Measurements from ENCODE around the gene PNMA5.

PNMA5 gene

GRCh38 chrX:152958524-152959465 is 35.1 kb downstream of the PNMA5 start:
- DNase-seq (ENCODE audit: low read depth): peak; percentile 70

GRCh38 chrX:152958047-152958446 is 35.9 kb downstream of the PNMA5 start:
- DNase-seq (ENCODE audit: low read depth): no peak

GRCh38 chrX:152950786-152951185 is 43.1 kb downstream of the PNMA5 start:
- DNase-seq (ENCODE audit: low read depth): no peak

GRCh38 chrX:152949114-152949513 is 44.8 kb downstream of the PNMA5 start:
- no peak for DNase-seq (ENCODE audit: low read depth)

- no peak for DNase-seq (ENCODE audit: low read depth)
Observed at GRCh38 chrX:152946681-152947080, 47.2 kb downstream of the PNMA5 start.

- DNase-seq (ENCODE audit: low read depth): no peak
Observed at GRCh38 chrX:152945021-152945979, 48.6 kb downstream of the PNMA5 start.

GRCh38 chrX:152943826-152944225 is 50.1 kb downstream of the PNMA5 start:
- DNase-seq (ENCODE audit: low read depth): no peak

- no peak for DNase-seq (ENCODE audit: low read depth)
Observed at GRCh38 chrX:152942077-152942442, 51.9 kb downstream of the PNMA5 start.

GRCh38 chrX:152941328-152942076 is 52.4 kb downstream of the PNMA5 start:
- DNase-seq (ENCODE audit: low read depth): peak; percentile 75
